Mucosa of stomach (tissue), 1 donor: ENCODE data around the gene C17orf100.
"Not testable (repeated sequence)": the region's sequence is repeated elsewhere in the genome, so short reads cannot be mapped to it uniquely, and the experiment has no call there.

Experiments used
- H3K27me3 ChIP-seq: one replicate; pipeline ENCODE4 v1.7.0; 2013; ENCODE audit warnings: mild to moderate bottlenecking, low read length; ENCODE audit not compliant: control insufficient read depth, insufficient read depth
- H3K36me3 ChIP-seq: one replicate; pipeline ENCODE4 v1.7.0; 2013; ENCODE audit warnings: low read length; ENCODE audit not compliant: control insufficient read depth, insufficient read depth
- H3K4me1 ChIP-seq: one replicate; pipeline ENCODE4 v1.7.0; 2013; ENCODE audit warnings: mild to moderate bottlenecking, low read length; ENCODE audit not compliant: control insufficient read depth, insufficient read depth
- H3K4me3 ChIP-seq: one replicate; pipeline ENCODE4 v1.7.0; 2013; ENCODE audit warnings: low read length
- H3K9ac ChIP-seq: one replicate; pipeline ENCODE4 v1.7.0; 2013; ENCODE audit warnings: mild to moderate bottlenecking, low read length, moderate library complexity
- H3K9me3 ChIP-seq: one replicate; pipeline ENCODE4 v1.7.0; 2013; ENCODE audit warnings: mild to moderate bottlenecking, low read length, moderate library complexity; ENCODE audit not compliant: control insufficient read depth
- donor health status: Pancreatic carcinoma.

The C17orf100 gene

DNA sequence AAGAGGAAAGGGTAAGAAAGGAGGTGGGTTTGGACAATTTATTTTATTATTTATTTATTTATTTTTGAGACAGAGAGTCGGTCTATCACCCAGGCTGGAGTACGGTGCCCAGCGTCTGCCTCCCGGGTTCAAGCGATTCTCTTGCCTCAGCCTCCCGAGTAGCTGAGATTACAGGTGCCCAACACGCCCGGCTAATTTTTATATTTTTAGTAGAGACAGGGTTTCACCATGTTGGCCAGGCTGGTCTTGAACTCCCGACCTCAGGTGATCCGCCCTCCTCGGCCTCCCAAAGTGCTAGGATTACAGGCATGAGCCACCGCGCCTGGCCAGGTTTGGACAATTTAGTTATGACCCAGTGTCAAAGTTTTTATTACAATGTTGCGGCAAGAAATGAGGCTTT lies 11.6 kb downstream of the C17orf100 start:
- H3K4me3 ChIP-seq, H3K9ac ChIP-seq, H3K27me3 ChIP-seq, H3K36me3 ChIP-seq, H3K4me1 ChIP-seq, H3K9me3 ChIP-seq: not testable (repeated sequence)

DNA sequence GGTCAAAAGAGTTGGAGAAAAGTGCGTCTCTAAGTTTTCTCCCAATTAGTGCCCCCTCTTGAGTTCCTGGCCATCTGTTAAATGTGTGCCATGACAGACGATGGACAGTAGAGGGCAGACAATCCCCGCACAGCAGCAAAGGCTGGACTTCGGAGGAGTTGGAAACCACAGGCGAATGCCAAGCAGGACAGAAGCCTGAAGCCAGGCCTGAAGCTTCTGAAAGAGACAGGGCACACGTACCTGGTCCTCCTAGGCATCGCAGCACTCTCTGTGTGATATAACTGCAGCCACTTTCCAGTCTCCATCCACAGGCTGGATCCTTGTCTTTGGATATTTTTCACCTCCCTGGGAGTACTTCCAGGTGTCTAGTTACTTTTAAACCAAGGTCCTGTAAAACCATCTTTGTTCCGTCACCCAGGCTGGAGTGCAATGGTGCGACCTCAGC lies 14.5 kb downstream of the C17orf100 start:
- no peak overlapping the region for H3K4me3 ChIP-seq
- H3K9ac ChIP-seq = no peak overlapping the region
- H3K4me1 ChIP-seq = no peaks in the 10 kb centered on the region

DNA sequence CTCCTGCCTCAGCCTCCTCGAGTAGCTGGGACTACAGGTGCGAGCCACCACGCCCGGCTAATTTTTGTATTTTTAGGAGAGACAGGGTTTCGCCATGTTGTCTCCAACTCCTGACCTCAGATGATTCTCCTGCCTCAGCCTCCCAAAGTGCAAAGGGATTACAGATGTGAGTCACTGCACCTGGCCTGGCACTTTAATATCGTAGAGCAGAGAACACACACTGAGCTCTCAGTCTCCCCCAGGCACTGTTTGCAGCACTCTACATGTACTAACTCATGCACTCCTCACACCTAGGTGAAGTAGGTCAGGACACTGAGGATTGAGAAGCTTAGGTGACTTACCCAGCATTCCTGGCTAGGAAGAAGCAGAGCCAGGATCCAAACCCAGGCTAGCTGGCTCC lies 15.0 kb downstream of the C17orf100 start:
- H3K4me1 ChIP-seq = no peaks in the 10 kb centered on the region

More for the DNA sequence above, 14.5 kb downstream of the C17orf100 start:
- Histone ChIP-seq H3K36me3 (no peaks in the 10 kb centered on the region), H3K9me3 (no peaks in the 10 kb centered on the region), H3K27me3 (no peaks in the 10 kb centered on the region)

DNA sequence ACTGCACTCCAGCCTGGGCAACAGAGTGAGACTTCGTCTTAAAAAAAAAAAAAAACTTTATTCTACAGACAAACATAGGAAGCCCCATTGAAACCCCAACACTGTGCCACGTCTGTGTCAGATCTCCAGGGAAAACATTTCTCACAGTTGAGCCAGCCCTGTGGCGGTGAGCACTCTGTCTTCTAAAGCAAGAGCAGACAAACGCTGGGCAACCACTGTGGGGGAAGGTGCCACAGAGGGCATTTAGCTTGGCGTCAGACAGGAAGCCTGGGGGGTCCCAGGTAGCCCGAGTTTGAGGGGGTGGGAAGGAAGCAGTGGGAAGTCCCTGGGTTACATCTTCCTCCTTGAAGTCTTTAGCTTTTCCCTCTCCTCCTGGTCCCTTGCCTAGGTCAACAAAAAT lies 16.0 kb downstream of the C17orf100 start:
- H3K27me3 ChIP-seq = no peaks in the 10 kb centered on the region
- no peaks in the 10 kb centered on the region for H3K4me1 ChIP-seq
- H3K9ac ChIP-seq = no peak overlapping the region
- H3K36me3 ChIP-seq = no peaks in the 10 kb centered on the region
- H3K9me3 ChIP-seq = no peaks in the 10 kb centered on the region
- no peak overlapping the region for H3K4me3 ChIP-seq

More for the DNA sequence above, 15.0 kb downstream of the C17orf100 start:
- Histone ChIP-seq H3K9me3 (no peaks in the 10 kb centered on the region), H3K36me3 (no peaks in the 10 kb centered on the region), H3K27me3 (no peaks in the 10 kb centered on the region), H3K4me3 (no peak overlapping the region), H3K9ac (no peak overlapping the region)

DNA sequence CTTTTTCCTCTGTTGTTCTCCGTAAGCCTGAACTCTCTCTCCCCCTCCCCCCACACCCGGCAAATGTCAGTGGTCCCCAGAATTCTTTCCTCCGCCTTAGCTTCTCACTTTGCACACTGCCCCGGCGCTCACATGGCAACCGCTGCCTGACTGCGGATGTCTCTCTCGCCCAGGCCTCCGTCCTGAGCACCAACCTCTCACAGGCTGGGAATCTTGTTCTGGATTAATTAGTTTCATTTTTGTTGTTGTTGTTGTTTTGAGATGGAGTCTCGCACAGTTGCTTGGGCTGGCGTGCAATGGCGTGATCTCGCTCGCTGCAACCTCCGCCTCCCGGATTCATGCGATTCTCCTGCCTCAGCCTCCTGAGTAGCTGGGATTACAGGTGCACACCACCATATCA lies 16.7 kb downstream of the C17orf100 start:
- no peaks in the 10 kb centered on the region for H3K27me3 ChIP-seq
- H3K4me3 ChIP-seq = no peak overlapping the region
- H3K4me1 ChIP-seq = no peaks in the 10 kb centered on the region
- no peaks in the 10 kb centered on the region for H3K36me3 ChIP-seq
- H3K9ac ChIP-seq = no peak overlapping the region
- H3K9me3 ChIP-seq = no peaks in the 10 kb centered on the region

DNA sequence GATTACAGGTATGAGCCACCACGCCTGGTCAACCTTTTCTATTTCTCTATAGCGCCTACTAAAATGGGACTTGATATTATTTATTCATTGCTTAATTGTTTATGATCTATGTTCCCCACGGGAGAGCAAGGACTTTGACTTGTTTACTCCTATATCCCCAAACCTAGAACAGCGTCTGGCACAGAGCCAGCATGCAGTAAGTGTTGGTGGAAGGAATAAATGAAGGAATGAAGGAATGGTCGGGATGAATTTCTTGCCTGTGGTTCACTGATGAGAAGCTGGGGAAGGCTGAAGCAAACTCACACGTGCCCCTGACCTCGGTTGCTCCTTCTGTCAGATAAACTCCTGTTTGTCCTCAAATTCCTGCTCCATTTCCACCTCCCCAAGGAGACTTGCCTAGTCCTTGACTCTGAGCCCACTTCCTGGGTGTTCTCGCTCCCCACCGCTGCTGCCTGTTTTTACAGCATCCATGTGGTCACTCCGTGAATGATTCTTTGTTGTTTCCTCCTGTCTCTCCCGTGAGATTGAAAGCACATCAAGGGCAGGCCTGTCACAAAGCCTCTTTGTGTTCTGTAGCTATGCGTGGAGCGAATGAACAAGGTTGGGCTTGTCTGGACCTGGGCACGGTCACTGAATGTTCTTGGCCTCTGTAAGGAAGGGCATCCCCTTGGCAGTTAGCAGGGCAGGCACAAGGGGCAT lies 17.3 kb downstream of the C17orf100 start:
- no peaks in the 10 kb centered on the region for H3K36me3 ChIP-seq
- H3K27me3 ChIP-seq = no peaks in the 10 kb centered on the region
- H3K9me3 ChIP-seq = no peaks in the 10 kb centered on the region
- no peak overlapping the region for H3K4me3 ChIP-seq
- H3K9ac ChIP-seq = no peak overlapping the region
- H3K4me1 ChIP-seq = no peaks in the 10 kb centered on the region

DNA sequence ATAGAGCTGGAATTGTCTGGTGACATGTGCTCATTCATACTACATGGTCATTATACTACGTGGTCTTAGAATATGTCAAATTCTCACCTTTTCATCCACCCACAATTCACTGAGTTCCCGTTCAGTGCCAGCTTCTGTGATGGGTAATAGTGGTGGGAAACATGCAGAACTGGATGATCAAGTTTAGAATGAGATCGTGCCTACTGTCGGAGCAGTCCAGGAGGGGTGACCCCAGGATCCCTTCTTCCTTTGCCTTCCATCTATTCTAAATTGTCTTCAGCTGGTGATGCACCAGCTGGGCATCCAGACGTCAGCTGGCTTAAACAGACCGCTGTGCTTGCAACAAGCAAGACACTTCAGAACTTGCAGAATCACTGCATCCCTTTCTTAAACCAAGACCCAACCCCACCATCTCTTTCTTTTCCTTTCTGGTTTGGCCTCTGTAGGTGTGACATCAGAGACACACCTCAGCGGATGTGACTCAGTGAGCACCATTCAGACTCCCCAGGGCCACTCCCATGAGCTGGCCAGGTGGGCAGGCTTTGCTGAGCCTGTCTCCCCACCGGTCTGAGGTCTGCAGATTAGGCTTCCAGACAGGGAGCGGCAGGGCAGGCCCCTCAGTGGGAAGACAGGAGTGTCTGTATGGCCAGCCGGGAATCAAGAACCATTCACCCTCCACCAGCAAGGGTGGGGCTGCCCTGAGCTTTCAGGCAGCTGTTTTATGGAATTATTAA lies 18.1 kb downstream of the C17orf100 start:
- H3K36me3 ChIP-seq = no peaks in the 10 kb centered on the region
- no peaks in the 10 kb centered on the region for H3K27me3 ChIP-seq
- H3K9me3 ChIP-seq = no peaks in the 10 kb centered on the region
- no peaks in the 10 kb centered on the region for H3K4me1 ChIP-seq
- no peak overlapping the region for H3K9ac ChIP-seq
- H3K4me3 ChIP-seq = no peak overlapping the region

DNA sequence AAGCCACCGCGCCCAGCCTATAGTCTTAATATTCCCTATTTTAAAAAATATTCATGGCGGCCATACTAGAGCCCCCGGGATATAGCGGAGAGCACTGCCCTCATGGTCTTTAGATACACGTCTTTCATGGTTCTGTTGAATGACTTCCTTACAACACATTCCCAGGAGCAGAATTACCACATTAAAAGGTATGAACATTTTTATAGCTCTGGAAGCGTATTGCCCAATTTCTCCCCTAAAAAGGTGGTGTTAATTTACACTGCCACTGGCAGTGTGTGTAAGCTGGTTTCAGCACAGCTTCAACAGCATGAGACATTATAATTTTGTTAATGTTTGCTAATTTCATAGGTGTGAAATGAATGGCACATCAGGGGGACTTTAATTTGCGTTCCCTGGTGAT lies 19.0 kb downstream of the C17orf100 start:
- Histone ChIP-seq H3K4me3 (no peak overlapping the region), H3K27me3 (no peaks in the 10 kb centered on the region), H3K9me3 (no peaks in the 10 kb centered on the region), H3K36me3 (no peaks in the 10 kb centered on the region), H3K4me1 (no peaks in the 10 kb centered on the region), H3K9ac (no peak overlapping the region)

DNA sequence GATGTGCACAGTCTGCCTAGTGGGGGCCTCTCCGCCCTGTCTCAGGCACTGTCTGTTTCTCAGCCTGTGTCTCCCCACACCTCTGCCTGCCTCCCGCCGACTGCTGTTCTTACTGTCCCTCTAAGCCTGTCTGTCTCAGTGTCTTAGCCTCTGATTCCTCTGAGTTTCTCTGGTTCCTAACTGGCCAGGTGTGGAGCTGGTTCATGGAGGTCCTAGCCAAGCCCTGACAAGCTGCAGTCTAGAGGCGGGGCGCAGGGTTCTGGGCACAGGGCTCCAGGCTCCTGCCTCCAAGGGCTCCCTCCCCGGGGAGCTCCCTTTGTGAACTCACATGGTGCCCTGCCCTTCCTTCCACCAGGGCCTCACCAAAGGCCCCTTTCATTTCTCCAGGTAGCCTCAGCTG lies 19.4 kb downstream of the C17orf100 start:
- Histone ChIP-seq H3K9me3 (no peaks in the 10 kb centered on the region), H3K36me3 (no peaks in the 10 kb centered on the region), H3K27me3 (no peaks in the 10 kb centered on the region), H3K4me3 (no peak overlapping the region), H3K9ac (no peak overlapping the region), H3K4me1 (no peaks in the 10 kb centered on the region)

DNA sequence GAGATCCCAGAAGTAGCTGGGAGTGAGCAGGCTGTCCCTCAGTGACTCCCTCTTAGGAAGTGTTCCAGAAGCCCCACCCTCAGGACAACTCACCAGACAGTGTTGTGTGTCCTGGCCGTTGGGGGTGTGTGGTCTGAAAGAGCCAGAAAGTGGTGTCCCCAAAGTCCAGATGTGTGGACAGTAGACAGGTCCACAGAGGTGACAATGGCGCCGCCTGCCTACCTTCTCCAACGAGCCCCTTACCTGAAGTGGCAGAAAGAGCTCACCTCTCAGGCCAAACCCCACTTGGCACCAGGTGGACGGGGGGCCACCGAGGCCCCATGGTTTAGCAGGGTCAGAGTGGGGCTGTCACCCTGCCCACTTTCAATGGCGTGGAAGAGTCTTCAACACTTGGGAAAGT lies 19.9 kb downstream of the C17orf100 start:
- no peak overlapping the region for H3K4me3 ChIP-seq
- H3K4me1 ChIP-seq = peaks cover 2% of the 10 kb centered on the region
- H3K27me3 ChIP-seq = no peaks in the 10 kb centered on the region
- no peaks in the 10 kb centered on the region for H3K36me3 ChIP-seq
- no peak overlapping the region for H3K9ac ChIP-seq
- no peaks in the 10 kb centered on the region for H3K9me3 ChIP-seq

DNA sequence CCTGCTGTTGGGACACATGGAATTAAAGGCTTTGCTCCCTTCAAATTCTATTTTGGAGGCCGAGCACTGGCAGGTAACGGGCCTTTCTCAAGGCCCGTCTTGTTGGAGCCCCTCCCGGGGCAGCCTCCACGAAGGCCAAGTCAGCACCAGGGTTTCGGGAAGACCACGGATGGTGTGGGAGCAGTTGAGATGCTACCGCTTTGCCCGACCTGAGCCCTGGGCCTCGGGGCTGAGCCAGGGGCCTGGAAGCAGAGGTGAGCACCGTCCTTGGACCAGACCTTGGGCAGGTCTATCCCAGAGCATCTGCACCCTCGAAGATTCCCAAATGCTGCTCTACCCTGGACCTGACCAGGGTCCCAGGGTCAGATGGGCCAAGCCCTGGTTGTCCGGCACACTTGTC lies 23.0 kb downstream of the C17orf100 start:
- Histone ChIP-seq H3K9ac (no peak overlapping the region), H3K27me3 (peaks cover 6% of the 10 kb centered on the region), H3K4me3 (no peak overlapping the region), H3K36me3 (no peaks in the 10 kb centered on the region), H3K4me1 (peaks cover 12% of the 10 kb centered on the region), H3K9me3 (no peaks in the 10 kb centered on the region)

DNA sequence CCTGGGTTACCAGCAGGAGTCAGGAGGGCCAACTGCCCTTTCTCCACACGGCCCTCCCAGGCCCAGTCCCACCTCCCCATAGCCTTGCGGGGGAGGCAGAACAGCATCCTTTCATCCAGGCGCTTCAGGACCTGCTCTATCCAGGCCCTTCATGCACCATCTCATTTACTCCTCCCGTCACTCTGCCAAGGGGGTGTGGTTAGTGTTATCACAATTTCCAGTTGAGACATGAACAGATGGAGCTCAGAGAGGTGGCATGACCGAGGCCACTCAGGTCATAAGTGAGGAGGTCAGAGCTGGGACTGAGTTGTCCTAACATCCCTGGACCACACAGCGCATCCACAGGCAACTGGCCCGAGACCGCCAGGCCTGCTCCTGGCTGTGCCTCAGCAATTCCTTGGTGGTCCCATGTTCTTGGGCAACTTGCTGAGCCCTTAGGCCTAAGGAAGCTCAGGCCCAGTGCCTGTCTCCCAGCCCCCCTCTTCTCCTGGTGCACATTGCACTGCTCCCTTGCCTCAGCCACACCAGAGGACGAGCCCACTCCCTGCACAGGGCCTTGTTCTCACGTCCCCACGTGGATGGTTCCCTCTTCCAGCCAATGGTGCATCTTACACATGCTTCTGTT lies 23.8 kb downstream of the C17orf100 start:
- no peak overlapping the region for H3K9ac ChIP-seq
- H3K4me1 ChIP-seq = peaks cover 12% of the 10 kb centered on the region
- H3K27me3 ChIP-seq = peaks cover 6% of the 10 kb centered on the region

More for the DNA sequence above, 23.8 kb downstream of the C17orf100 start:
- Histone ChIP-seq H3K4me3 (no peak overlapping the region), H3K9me3 (no peaks in the 10 kb centered on the region), H3K36me3 (no peaks in the 10 kb centered on the region)
